ENCODE data around the gene GPRASP3.

DNA sequence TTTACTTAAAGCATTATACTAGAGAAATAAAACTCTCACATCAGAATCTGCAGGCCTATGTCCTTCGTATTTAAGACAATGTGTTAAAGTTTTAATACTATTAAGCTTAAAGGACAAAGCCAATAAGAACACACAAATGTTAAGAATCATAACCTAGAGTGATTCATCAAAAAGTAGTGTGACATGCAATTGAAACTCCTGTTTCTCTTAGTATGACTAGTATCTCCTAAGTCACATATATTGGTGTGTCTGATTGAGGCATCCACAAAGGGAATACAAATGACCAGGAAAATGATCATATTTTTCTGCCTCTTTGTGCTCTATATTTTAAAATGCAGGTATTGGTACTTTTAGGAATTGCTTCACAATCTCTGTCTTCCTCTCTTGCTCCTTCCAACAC, 23.8 kb downstream of the GPRASP3 start:
- TF ChIP-seq, protein P1, sequence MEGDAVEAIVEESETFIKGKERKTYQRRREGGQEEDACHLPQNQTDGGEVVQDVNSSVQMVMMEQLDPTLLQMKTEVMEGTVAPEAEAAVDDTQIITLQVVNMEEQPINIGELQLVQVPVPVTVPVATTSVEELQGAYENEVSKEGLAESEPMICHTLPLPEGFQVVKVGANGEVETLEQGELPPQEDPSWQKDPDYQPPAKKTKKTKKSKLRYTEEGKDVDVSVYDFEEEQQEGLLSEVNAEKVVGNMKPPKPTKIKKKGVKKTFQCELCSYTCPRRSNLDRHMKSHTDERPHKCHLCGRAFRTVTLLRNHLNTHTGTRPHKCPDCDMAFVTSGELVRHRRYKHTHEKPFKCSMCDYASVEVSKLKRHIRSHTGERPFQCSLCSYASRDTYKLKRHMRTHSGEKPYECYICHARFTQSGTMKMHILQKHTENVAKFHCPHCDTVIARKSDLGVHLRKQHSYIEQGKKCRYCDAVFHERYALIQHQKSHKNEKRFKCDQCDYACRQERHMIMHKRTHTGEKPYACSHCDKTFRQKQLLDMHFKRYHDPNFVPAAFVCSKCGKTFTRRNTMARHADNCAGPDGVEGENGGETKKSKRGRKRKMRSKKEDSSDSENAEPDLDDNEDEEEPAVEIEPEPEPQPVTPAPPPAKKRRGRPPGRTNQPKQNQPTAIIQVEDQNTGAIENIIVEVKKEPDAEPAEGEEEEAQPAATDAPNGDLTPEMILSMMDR (IDR thresholded peaks at IDR 0.05): no peak
- TF ChIP-seq POLR2AphosphoS5 (IDR thresholded peaks at IDR 0.05) (no peak), POLR2A (IDR thresholded peaks at IDR 0.05) (no peak)
